K562 (cell line): ENCODE data around the gene USF2.

Experiments used
- CBX3 ChIP-seq, 2 experiments: IDR thresholded peaks; 1 replicate in 1 of 2; 2 replicates in 1 of 2; pipeline ENCODE4 v1.6.1; 2012; ENCODE audit warnings: inconsistent platforms in 2 of 2, low read length in 2 of 2, borderline replicate concordance in 1 of 2, control low read depth in 1 of 2
- CTCF ChIP-seq, 3 experiments: IDR thresholded peaks in 2 of 3; conservative IDR thresholded peaks in 1 of 3; 2 replicates each; pipeline ENCODE4 v1.5.1; 2011 to 2012; ENCODE audit warnings: low read length in 3 of 3, mild to moderate bottlenecking in 3 of 3, control low read depth in 2 of 3, improper control_type of control experiment in 1 of 3, inconsistent platforms in 1 of 3, low read depth in 1 of 3, mixed read lengths in 1 of 3, moderate library complexity in 1 of 3; ENCODE audit not compliant: insufficient read depth in 2 of 3
- EZH2 ChIP-seq: IDR thresholded peaks from 2 replicates; pipeline ENCODE4 v1.6.1; 2012; ENCODE audit warnings: low read depth, mild to moderate bottlenecking, inconsistent platforms, low read length, borderline replicate concordance
- FOXK1 ChIP-seq: sonication (generic); formaldehyde crosslinking; IDR thresholded peaks from 2 replicates; pipeline ENCODE4 v1.8.0; 2022; ENCODE audit warnings: missing genetic modification reagents, mild to moderate bottlenecking, borderline replicate concordance
- POLR2A ChIP-seq: fragments of 450-650 bp; conservative IDR thresholded peaks from 2 replicates; pipeline ENCODE4 v1.6.1; 2016
- SAP30 ChIP-seq: fragments of 200-600 bp; sonication (generic); IDR thresholded peaks from 2 replicates; pipeline ENCODE4 v1.6.1; 2012; ENCODE audit warnings: borderline replicate concordance, low read depth, mild to moderate bottlenecking, moderate library complexity, low read length, control low read depth, inconsistent platforms; ENCODE audit not compliant: insufficient read depth, poor library complexity, severe bottlenecking
- SIRT6 ChIP-seq: IDR thresholded peaks from one replicate; pipeline ENCODE4 v1.6.1; 2012; ENCODE audit warnings: low read depth, mild to moderate bottlenecking, control low read depth, inconsistent platforms, low read length, moderate library complexity
- SMC3 ChIP-seq: conservative IDR thresholded peaks from 2 replicates; pipeline ENCODE4 v1.6.1; 2011; ENCODE audit warnings: low read depth, low read length, improper control_type of control experiment; ENCODE audit not compliant: insufficient read depth
- SOX6 ChIP-seq: fragments of 450-650 bp; IDR thresholded peaks from 2 replicates; pipeline ENCODE4 v1.6.1; 2014; ENCODE audit warnings: mild to moderate bottlenecking
- ZC3H8 ChIP-seq: fragments of 450-650 bp; IDR thresholded peaks from 2 replicates; pipeline ENCODE4 v1.6.1; 2017
- ZNF239 ChIP-seq: fragments of 250-450 bp; sonication (Bioruptor Pico); IDR thresholded peaks from 2 replicates; pipeline ENCODE4 v1.4.0; 2020; ENCODE audit warnings: mild to moderate bottlenecking
- ZNF445 ChIP-seq: fragments of 250-450 bp; sonication (Bioruptor Pico); IDR thresholded peaks from 2 replicates; pipeline ENCODE4 v1.4.0; 2020; ENCODE audit warnings: low read depth, mild to moderate bottlenecking, moderate library complexity

GRCh38 chr19:35320065-35320713 lies 51.4 kb downstream of the USF2 start:
- no peak for TF ChIP-seq CTCF (IDR thresholded peaks at IDR 0.05 in 2 of 3, conservative IDR thresholded peaks at IDR 0.05 in 1 of 3; ENCODE audit: insufficient read depth in 2 of 3, low read depth in 1 of 3, low read length in 3 of 3)
- no peak for TF ChIP-seq SAP30
- TF ChIP-seq POLR2A, result no peak
- no peak for TF ChIP-seq ZNF239 (CRISPR knock-in tag)
- no peak for TF ChIP-seq CBX3 (IDR thresholded peaks at IDR 0.05; ENCODE audit: borderline replicate concordance in 1 of 2, low read length in 2 of 2)
- no peak for TF ChIP-seq SMC3
- no peak for TF ChIP-seq SOX6
- TF ChIP-seq EZH2, result no peak
- no peak for TF ChIP-seq FOXK1 (CRISPR knock-in tag)
- no peak for TF ChIP-seq ZC3H8
- TF ChIP-seq SIRT6, result no peak
- TF ChIP-seq ZNF445 (CRISPR knock-in tag), result no peak
